CD4-positive, alpha-beta T cell (primary cell): ENCODE measurements around the gene ADAMTS17. TPM values are rescaled to one million over a fixed set of nuclear protein-coding genes. Genes with fewer than 3 reads are reported as not detected.

Source experiments
- ATAC-seq: fragments of 200-7000 bp; cut with Tn5 transposase; one replicate; pipeline ENCODE4 v1.10.0; 2022; ENCODE audit warnings: mild to moderate bottlenecking; ENCODE audit not compliant: poor library complexity
- CTCF ChIA-PET: fragments of 350-600 bp; sonication (Branson Sonifier 250); formaldehyde crosslinking; loops from one replicate; lab custom pipeline; 2021; ENCODE audit warnings: antibody characterized with exemption, inconsistent platforms; lab: Charles Lee
- POLR2A ChIA-PET: fragments of 350-600 bp; sonication (Branson Sonifier 250); formaldehyde crosslinking; loops from one replicate; lab custom pipeline; 2021; ENCODE audit warnings: antibody characterized with exemption, inconsistent platforms; lab: Charles Lee
- DNase-seq, 14 experiments: peaks; one replicate each; pipeline ENCODE4 v3.0.0-alpha.2; 2013 to 2020; ENCODE audit warnings: mixed read lengths in 2 of 14
- H3K27ac ChIP-seq, 2 donors: one replicate each; pipeline versions ENCODE4 v1.5.1 to v1.7.0; 2013; ENCODE audit warnings: low read length in 2 of 2, low read depth in 1 of 2, mild to moderate bottlenecking in 1 of 2
- H3K27me3 ChIP-seq, 2 experiments: 1 replicate in 1 of 2; 2 replicates in 1 of 2; pipeline versions ENCODE4 v1.6.1 to v1.7.0; 2013; ENCODE audit warnings: low read length in 2 of 2, control low read depth in 1 of 2, mild to moderate bottlenecking in 1 of 2, moderate library complexity in 1 of 2; ENCODE audit not compliant: insufficient read depth in 2 of 2, control insufficient read depth in 1 of 2
- H3K36me3 ChIP-seq: one replicate; pipeline ENCODE4 v1.6.1; 2013; ENCODE audit warnings: low read length, control low read depth; ENCODE audit not compliant: insufficient read depth
- H3K4me1 ChIP-seq: one replicate; pipeline ENCODE4 v1.6.1; 2013; ENCODE audit warnings: low read length, control low read depth; ENCODE audit not compliant: insufficient read depth
- H3K4me3 ChIP-seq: one replicate; pipeline ENCODE4 v1.5.1; 2013; ENCODE audit warnings: mild to moderate bottlenecking, low read length, moderate library complexity
- H3K9me3 ChIP-seq, 2 experiments: 1 replicate in 1 of 2; 2 replicates in 1 of 2; pipeline versions ENCODE4 v1.6.1 to v1.7.0; 2013; ENCODE audit warnings: low read length in 2 of 2, mild to moderate bottlenecking in 2 of 2, control low read depth in 1 of 2, moderate library complexity in 1 of 2; ENCODE audit not compliant: control insufficient read depth in 1 of 2, insufficient read depth in 1 of 2
- H3K27ac Mint-ChIP-seq: one replicate; pipeline ENCODE4 v1.8.0; 2020; ENCODE audit warnings: mixed read lengths
- H3K27me3 Mint-ChIP-seq: one replicate; pipeline ENCODE4 v1.8.0; 2021; ENCODE audit warnings: mixed read lengths
- H3K36me3 Mint-ChIP-seq: one replicate; pipeline ENCODE4 v1.8.0; 2021; ENCODE audit warnings: low read depth, mixed read lengths
- H3K4me1 Mint-ChIP-seq: one replicate; pipeline ENCODE4 v1.8.0; 2021; ENCODE audit warnings: low read depth, mixed read lengths
- H3K4me3 Mint-ChIP-seq: one replicate; pipeline ENCODE4 v1.8.0; 2020; ENCODE audit warnings: mild to moderate bottlenecking, mixed read lengths
- H3K9me3 Mint-ChIP-seq: one replicate; pipeline ENCODE4 v1.8.0; 2020; ENCODE audit warnings: mixed read lengths
- intact Hi-C, 2 experiments: fragments of 100-400 bp; cut with DNase I in 1 of 2; cut with micrococcal nuclease in 1 of 2; formaldehyde crosslinking; loops; one replicate each; pipeline versions ENCODE4 v1.15.1 to v1.9.0; 2023 to 2025; cut with DNase I, micrococcal nuclease
- total RNA-seq, 174 experiments: library from RNA in 2 of 174; stranded (reverse) in 2 of 174; gene quantifications; one replicate each; pipeline ENCODE4 v1.2.3 and lab custom pipeline; 2021 to 2026
- TF ChIP-seq, protein P1 (sequence below): fragments of 200-600 bp; IDR thresholded peaks from one replicate; pipeline ENCODE4 v1.8.0; 2022; ENCODE audit warnings: antibody characterized with exemption, mild to moderate bottlenecking

ADAMTS17 gene
- total RNA-seq, 2 experiments from 2014 or later = 9.9 to 13.2 TPM

DNA sequence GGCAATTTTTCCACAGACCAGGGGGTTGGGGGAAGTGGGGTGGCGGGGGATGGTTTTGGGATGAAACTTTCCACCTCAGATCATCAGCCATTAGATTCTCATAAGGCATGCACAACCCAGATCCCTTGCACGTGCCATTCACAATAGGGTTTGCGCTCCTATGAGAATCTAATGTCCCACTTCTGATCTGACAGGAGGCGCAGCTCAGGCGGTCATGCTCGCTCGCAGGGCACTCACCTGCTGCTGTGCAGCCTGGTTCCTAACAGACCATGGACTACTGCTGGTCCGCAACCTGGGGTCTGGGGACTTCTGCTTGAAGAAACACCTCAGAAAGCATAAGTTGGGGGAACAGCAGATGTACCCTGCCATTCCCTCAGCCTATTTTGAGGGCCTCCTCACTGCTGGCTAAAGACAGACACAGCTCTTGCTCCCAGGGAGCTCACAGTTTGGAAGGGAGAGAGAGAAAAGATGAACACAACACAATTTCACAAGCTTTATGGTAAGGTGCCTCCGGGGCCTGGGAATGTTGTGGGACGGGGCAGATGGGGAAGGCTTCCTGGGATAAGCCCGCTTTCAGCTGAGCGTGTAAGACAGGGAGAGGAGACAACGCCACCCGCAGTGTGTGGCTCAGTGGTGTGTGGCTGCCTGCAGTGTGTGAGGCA lies 285.2 kb downstream of the ADAMTS17 start:
- no peak for ATAC-seq
- ChIA-PET CTCF (no interaction called here), POLR2A (no interaction called here)
- H3K9me3 ChIP-seq = no peaks in the 10 kb centered on the region
- Mint-ChIP-seq H3K9me3 (no peaks in the 10 kb centered on the region), H3K36me3 (no peaks in the 10 kb centered on the region), H3K4me1 (no peaks in the 10 kb centered on the region), H3K27ac (no peak overlapping the region), H3K4me3 (no peak overlapping the region), H3K27me3 (no peaks in the 10 kb centered on the region)
- intact Hi-C loops = loop anchor here in 1 of 2 experiments (10.0 kb wide), 1 partner anchor 48 kb away; no protein-coding TSS in a partner anchor
- no peak for DNase-seq
- H3K27me3 ChIP-seq = no peaks in the 10 kb centered on the region
- no peaks in the 10 kb centered on the region for H3K4me1 ChIP-seq
- no peaks in the 10 kb centered on the region for H3K36me3 ChIP-seq
- TF ChIP-seq, protein P1, sequence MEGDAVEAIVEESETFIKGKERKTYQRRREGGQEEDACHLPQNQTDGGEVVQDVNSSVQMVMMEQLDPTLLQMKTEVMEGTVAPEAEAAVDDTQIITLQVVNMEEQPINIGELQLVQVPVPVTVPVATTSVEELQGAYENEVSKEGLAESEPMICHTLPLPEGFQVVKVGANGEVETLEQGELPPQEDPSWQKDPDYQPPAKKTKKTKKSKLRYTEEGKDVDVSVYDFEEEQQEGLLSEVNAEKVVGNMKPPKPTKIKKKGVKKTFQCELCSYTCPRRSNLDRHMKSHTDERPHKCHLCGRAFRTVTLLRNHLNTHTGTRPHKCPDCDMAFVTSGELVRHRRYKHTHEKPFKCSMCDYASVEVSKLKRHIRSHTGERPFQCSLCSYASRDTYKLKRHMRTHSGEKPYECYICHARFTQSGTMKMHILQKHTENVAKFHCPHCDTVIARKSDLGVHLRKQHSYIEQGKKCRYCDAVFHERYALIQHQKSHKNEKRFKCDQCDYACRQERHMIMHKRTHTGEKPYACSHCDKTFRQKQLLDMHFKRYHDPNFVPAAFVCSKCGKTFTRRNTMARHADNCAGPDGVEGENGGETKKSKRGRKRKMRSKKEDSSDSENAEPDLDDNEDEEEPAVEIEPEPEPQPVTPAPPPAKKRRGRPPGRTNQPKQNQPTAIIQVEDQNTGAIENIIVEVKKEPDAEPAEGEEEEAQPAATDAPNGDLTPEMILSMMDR = no peak
- no peak overlapping the region for H3K27ac ChIP-seq
- no peak overlapping the region for H3K4me3 ChIP-seq

DNA sequence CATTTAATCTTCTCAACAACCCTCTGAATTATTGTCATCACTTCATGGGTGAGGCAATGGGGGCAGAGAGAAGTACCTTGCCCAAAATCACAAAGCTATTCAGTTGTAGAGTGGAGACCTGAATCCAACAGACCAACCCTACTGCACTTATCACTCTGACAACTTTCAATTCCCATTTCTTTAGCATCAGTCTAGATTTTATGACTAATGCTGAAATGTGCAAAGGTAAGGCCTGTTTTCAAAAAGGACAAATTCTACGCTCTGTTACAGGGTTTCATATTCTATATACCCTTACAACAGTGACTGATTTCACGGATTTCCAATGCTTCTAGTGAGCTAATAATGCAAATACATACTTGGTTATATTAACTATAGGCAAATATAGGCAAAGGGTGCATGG lies 286.0 kb downstream of the ADAMTS17 start:
- H3K27ac ChIP-seq = no peak overlapping the region
- no peaks in the 10 kb centered on the region for H3K4me1 ChIP-seq
- intact Hi-C loops = loop anchor here in 1 of 2 experiments (10.0 kb wide), 1 partner anchor 49 kb away; no protein-coding TSS in a partner anchor
- H3K9me3 Mint-ChIP-seq = no peaks in the 10 kb centered on the region
- no peaks in the 10 kb centered on the region for H3K36me3 ChIP-seq
- H3K27me3 Mint-ChIP-seq = no peaks in the 10 kb centered on the region
- CTCF ChIA-PET = no interaction called here
- DNase-seq = no peak
- no peak for ATAC-seq
- H3K36me3 Mint-ChIP-seq = no peaks in the 10 kb centered on the region
- H3K27me3 ChIP-seq = no peaks in the 10 kb centered on the region
- no peaks in the 10 kb centered on the region for H3K9me3 ChIP-seq
- TF ChIP-seq, protein P1 = no peak
- H3K27ac Mint-ChIP-seq = no peak overlapping the region
- POLR2A ChIA-PET = no interaction called here
- no peak overlapping the region for H3K4me3 Mint-ChIP-seq
- no peak overlapping the region for H3K4me3 ChIP-seq
- H3K4me1 Mint-ChIP-seq = no peaks in the 10 kb centered on the region

DNA sequence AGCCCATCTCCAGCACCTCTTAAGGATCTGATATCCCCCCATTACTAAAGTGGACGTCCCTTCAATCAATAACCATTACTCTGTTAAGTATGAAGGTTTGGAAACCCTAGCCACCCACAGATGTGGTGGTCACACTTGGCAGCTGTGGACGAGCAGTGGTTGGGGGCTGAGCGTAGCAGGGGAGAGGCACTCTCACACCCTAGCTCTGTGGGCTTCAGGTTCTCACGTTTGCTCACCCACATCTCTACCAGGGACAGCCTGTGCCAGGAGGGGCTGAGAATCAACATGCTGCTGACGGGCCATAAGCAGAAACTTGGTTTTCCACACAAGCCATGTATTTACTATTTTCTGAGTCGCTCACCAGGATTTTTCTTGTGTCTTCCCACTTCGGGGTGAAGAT lies 287.2 kb downstream of the ADAMTS17 start:
- Mint-ChIP-seq H3K27ac (no peak overlapping the region), H3K4me3 (no peak overlapping the region), H3K9me3 (no peaks in the 10 kb centered on the region), H3K4me1 (no peaks in the 10 kb centered on the region), H3K27me3 (no peaks in the 10 kb centered on the region), H3K36me3 (peaks cover 3% of the 10 kb centered on the region)
- ChIA-PET POLR2A (no interaction called here), CTCF (no interaction called here)
- Histone ChIP-seq H3K4me3 (no peak overlapping the region), H3K36me3 (no peaks in the 10 kb centered on the region), H3K4me1 (no peaks in the 10 kb centered on the region), H3K27ac (no peak overlapping the region), H3K9me3 (no peaks in the 10 kb centered on the region), H3K27me3 (no peaks in the 10 kb centered on the region)
- ATAC-seq = no peak
- no peak for DNase-seq
- intact Hi-C loops = loop anchor here in 1 of 2 experiments (10.0 kb wide), 1 partner anchor 50 kb away; no protein-coding TSS in a partner anchor
- TF ChIP-seq, protein P1 = no peak
